ENCODE measurements around the gene SF3A1.

GRCh38 chr22:30393885-30394284 is 37.2 kb upstream of the SF3A1 start:
- TF ChIP-seq POLR2AphosphoS5 (IDR thresholded peaks at IDR 0.05; ENCODE audit: low read depth, low read length) (no peak), POLR2A (IDR thresholded peaks at IDR 0.05; ENCODE audit: low read depth, low read length) (no peak), TAF1 (IDR thresholded peaks at IDR 0.05; ENCODE audit: borderline replicate concordance, low read depth, low read length) (no peak)

Data from GM12892 (cell line).